Osteoblast (primary cell): ENCODE results near the gene WFIKKN1. TPM values are rescaled to one million over a fixed set of nuclear protein-coding genes. Genes with fewer than 3 reads are reported as not detected.

Source experiments
- DNase-seq: peaks from one replicate; pipeline ENCODE4 v3.0.0; 2011; ENCODE audit warnings: low spot score, mixed read lengths; ENCODE audit not compliant: insufficient read length; ENCODE audit errors: missing footprints
- H2AFZ ChIP-seq: 2 replicates; pipeline ENCODE4 v1.6.0; 2011; ENCODE audit warnings: mild to moderate bottlenecking, low read length
- H3K27ac ChIP-seq: 2 replicates; pipeline ENCODE4 v1.5.1; 2011; ENCODE audit warnings: mild to moderate bottlenecking, low read depth, low read length, moderate library complexity
- H3K27me3 ChIP-seq: 2 replicates; pipeline ENCODE4 v1.6.0; 2012; ENCODE audit warnings: mild to moderate bottlenecking, control low read depth, inconsistent platforms, low read length, moderate library complexity; ENCODE audit not compliant: insufficient read depth
- H3K36me3 ChIP-seq: 2 replicates; pipeline ENCODE4 v1.5.1; 2011; ENCODE audit warnings: mild to moderate bottlenecking, low read length, control low read depth, moderate library complexity; ENCODE audit not compliant: insufficient read depth
- H3K4me1 ChIP-seq: 2 replicates; pipeline ENCODE4 v1.5.1; 2011; ENCODE audit warnings: mild to moderate bottlenecking, low read length, control low read depth, moderate library complexity; ENCODE audit not compliant: insufficient read depth
- H3K4me2 ChIP-seq: 2 replicates; pipeline ENCODE4 v1.6.0; 2011; ENCODE audit warnings: mild to moderate bottlenecking, low read length; ENCODE audit not compliant: insufficient read depth
- H3K4me3 ChIP-seq: fragments of 200-600 bp; sonication (generic); 3 replicates; pipeline ENCODE4 v1.5.1; 2012; ENCODE audit warnings: mild to moderate bottlenecking, low read length, inconsistent platforms; ENCODE audit not compliant: insufficient read depth
- H3K79me2 ChIP-seq: 2 replicates; pipeline ENCODE4 v1.6.0; 2012; ENCODE audit warnings: mild to moderate bottlenecking, low read length, control low read depth, inconsistent platforms; ENCODE audit not compliant: insufficient read depth
- H3K9me3 ChIP-seq: 2 replicates; pipeline ENCODE4 v1.5.1; 2011; ENCODE audit warnings: low read depth, low read length, control low read depth
- H4K20me1 ChIP-seq: 2 replicates; pipeline ENCODE4 v1.6.0; 2012; ENCODE audit warnings: mild to moderate bottlenecking, low read length, control low read depth; ENCODE audit not compliant: insufficient read depth
- CTCF ChIP-seq: IDR thresholded peaks from 2 replicates; pipeline ENCODE4 v1.5.1; 2011; ENCODE audit warnings: mild to moderate bottlenecking, low read depth, low read length, moderate library complexity; ENCODE audit errors: extremely low read depth
- total RNA-seq: library from RNA; depleted of rRNA; stranded (reverse); fragments of >200 nt; gene quantifications from 2 replicates; pipeline ENCODE4 v1.2.3, GENCODE V29; 2012

WFIKKN1 gene
- total RNA-seq, 1 donor: 0.36 TPM

GRCh38 chr16:636206-637080 lies 5.7 kb downstream of the WFIKKN1 start, which contains the start of gene METTL26:
METTL26 (minus strand) TSS chr16:636305; CDS start chr16:636290, 15 bp downstream.
- Histone ChIP-seq H3K27ac (peak within 1 kb of the TSS; percentile 86), H3K36me3 (no peaks in the 10 kb centered on the region), H3K9me3 (no peaks in the 10 kb centered on the region), H3K4me2 (peak within 1 kb of the TSS; percentile 98), H3K79me2 (peaks cover 14% of the 10 kb centered on the region), H2AFZ (peak within 1 kb of the TSS; percentile 94), H3K27me3 (no peaks in the 10 kb centered on the region), H3K4me1 (peaks cover 6% of the 10 kb centered on the region), H4K20me1 (peaks cover 4% of the 10 kb centered on the region), H3K4me3 (peak within 1 kb of the TSS; percentile 90)
- no peak for TF ChIP-seq CTCF
- peak; percentile 100 for DNase-seq

DNA sequence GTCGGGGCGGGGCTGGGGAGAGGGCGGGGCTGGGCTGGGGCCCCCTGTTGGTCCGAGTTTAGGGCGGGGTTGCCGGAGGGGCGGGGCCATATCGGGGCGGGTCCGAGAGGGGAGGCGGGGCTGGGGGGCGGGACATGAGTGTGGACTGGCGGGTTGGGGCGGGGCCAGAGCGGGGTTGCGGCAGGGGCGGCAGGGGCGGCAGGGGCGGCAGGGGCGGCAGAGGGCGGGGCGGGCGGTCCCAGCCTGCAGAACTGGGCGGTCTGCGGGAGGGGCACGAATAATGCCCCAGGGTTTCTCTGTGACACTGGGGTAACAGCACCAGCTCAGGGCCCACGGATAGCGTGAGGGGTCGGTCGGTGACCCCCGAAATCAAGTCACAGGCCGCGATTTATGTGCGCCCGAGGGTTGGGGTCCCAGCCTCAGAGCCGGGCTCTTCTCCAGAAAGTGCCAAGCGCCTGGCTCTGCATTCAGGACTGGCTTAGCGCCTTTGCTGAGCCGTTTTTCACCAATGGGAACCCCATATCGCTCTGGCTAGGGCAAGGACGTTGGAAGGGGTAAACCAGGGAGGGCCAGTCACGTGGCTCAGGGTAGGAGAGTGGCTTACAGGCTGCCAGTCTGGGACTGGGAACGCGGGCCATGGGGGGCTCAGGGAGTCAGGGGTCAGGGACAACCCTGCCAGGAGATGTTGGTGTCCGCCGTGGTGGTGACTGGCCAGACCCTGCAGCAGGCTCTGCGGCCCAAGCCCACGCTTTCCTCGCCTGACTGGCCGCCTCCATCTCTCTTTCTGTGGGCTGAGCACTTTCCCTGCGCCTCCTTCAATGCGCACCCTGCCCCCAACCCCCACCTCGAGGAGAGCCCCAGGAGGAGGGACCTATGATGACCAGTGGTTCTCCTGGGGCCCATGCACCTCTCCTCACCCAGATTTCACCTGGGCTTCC lies 6.6 kb downstream of the WFIKKN1 start:
- TF ChIP-seq CTCF: no peak
- no peaks in the 10 kb centered on the region for H3K9me3 ChIP-seq

GRCh38 chr16:638034-638543 lies 7.3 kb downstream of the WFIKKN1 start:
- Histone ChIP-seq H3K4me2 (no peak overlapping the region), H3K79me2 (peaks cover 21% of the 10 kb centered on the region), H3K4me1 (peaks cover 9% of the 10 kb centered on the region), H4K20me1 (peaks cover 6% of the 10 kb centered on the region), H3K9me3 (no peaks in the 10 kb centered on the region), H3K4me3 (no peak overlapping the region), H3K27ac (no peak overlapping the region), H3K36me3 (no peaks in the 10 kb centered on the region), H3K27me3 (no peaks in the 10 kb centered on the region), H2AFZ (no peak overlapping the region)
- no peak for TF ChIP-seq CTCF
- no peak for DNase-seq

More for the DNA sequence above, 6.6 kb downstream of the WFIKKN1 start:
- Histone ChIP-seq H3K27me3 (no peaks in the 10 kb centered on the region), H3K79me2 (peaks cover 14% of the 10 kb centered on the region), H3K4me2 (peak overlapping the region; percentile 98), H4K20me1 (peaks cover 4% of the 10 kb centered on the region), H3K27ac (no peak overlapping the region), H3K4me3 (peak overlapping the region; percentile 90), H3K4me1 (peaks cover 6% of the 10 kb centered on the region), H3K36me3 (no peaks in the 10 kb centered on the region), H2AFZ (peak overlapping the region; percentile 94)
- DNase-seq: peak; percentile 100
